Fibroblast of peridontal ligament (primary cell): ENCODE data around the gene AGPS.
A peak's percentile ranks its signal among the peaks of the same experiment; 100 is the strongest.
"Not testable (repeated sequence)": the region's sequence is repeated elsewhere in the genome, so short reads cannot be mapped to it uniquely, and the experiment has no call there.

Source experiments
- DNase-seq: peaks from one replicate; pipeline ENCODE4 v3.0.0-alpha.2; 2010; ENCODE audit errors: extremely low read depth

Gene AGPS

DNA sequence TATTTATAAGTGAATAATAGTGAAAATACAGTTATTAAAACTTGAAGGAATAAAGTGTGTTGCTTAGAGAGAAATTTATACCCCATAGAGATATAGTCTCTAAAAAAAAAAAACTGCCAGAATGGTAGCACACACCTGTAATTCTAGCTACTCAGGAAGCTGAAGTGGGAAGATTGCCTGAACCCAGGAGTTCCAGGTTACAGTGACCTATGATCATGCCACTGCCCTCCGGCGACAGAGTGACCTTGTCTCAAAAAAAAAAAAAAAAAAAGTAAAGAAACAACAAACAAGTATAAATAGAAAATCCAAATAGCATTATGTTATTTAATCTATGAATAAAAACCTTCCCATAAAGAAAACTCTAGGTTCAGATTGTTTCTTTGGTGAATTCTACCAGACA, 7.4 kb upstream of the AGPS start:
- no peak for DNase-seq

DNA sequence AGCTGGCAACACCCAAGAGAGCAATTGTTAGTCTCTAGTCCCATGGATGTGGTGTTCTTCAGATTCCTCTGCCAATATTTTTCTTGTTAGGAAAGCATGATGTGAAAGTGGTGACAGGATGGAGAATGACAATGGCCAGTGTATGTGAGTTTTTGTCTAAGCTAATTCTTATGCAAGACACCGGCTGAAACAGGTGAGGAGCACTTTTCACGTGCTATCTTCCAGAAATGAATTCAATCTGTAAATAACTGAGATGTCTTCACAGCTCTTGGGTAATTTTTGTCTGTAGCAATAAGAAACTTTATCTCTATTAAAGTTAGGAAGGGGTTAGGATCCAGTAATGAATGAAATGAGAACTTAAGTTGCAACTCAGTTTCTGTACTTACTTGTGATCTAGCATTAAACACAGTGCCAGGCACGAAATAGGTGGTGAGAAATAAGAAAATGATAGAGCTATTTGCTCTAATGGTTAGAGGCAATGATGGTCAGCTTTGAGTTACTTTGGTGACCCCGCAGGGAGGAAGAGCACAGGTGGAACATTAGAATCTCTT, 676 bp upstream of the AGPS start:
- DNase-seq, result peak; percentile 5

DNA sequence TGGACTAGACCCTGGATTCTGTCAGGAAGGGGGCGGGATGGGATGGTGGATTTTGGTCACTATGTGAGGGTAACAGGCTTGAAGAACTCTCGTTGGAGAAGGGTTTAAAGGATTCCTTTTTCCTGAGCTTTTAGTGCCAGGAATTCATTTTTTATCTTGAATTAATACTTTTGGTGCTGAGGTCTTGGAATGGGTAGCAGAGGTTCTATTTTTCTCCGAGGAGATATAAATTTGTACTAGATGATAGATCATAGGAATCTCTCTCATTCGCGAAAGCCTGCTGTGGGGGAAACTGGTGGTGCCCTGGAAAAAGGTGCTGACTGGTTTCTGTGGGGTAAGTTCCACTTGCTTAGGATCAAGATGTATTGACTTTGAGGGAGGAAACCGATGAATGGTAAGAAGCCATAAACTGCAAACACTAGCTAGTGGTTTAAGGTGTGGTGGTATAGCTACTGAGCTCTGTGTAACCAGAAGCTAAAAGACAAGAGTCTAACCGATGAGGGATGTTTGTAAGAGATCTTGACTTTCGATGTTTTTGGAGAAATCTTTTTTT, 706 bp downstream of the AGPS start:
- peak; percentile 18 for DNase-seq

DNA sequence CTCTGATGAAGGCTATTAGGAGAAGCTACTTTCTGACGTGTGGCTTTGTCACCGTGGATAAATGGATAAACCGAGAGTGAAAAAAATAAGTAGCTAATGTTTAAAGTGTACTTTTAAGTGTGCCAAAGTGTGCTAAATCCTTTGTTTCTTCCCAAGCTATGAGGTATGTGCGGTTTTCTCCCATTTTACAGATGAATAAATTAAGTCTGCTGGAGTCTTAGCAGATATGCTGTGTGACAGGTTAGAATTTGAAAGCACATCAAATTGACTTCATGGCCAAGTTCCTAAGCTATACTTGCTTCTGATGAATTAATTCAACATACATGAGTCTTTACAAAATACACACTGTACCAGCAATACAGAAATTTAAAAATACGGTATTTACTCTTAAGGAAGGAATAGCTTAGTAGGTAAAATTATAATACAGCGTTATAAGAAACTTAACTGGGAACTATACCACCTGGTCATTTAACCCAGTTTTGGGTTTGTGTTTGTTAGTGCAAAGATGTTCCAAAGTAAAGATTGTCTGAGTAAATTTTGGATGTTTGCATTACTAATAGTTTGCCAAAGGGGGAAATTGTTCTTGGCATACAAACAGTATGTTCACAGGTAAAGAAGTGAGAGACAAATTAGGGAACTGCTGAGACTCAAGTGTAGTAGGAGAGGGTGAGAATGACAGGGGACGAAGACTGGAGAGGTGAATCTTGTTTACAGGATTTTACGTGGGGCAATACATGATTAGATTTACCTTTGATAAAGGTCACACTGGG, 1.4 kb downstream of the AGPS start:
- DNase-seq, result no peak

DNA sequence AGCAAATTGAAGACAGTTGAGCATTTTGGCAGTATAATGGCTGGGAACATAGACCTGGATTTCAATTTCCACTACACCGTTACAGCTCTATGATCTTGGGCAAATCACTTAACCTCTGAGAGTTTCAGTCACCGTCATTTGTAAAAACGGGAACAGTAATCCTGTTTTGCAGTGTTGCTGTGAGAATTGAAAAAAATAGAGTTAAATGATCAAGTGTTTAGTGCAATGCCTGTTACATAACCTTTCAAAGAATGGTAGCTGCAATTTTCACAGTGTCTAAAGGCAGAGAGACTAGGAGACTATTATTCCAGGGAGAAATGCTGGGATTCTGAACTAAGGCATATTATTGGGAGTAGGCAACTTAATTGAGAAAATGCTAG, 2.0 kb downstream of the AGPS start:
- no peak for DNase-seq

DNA sequence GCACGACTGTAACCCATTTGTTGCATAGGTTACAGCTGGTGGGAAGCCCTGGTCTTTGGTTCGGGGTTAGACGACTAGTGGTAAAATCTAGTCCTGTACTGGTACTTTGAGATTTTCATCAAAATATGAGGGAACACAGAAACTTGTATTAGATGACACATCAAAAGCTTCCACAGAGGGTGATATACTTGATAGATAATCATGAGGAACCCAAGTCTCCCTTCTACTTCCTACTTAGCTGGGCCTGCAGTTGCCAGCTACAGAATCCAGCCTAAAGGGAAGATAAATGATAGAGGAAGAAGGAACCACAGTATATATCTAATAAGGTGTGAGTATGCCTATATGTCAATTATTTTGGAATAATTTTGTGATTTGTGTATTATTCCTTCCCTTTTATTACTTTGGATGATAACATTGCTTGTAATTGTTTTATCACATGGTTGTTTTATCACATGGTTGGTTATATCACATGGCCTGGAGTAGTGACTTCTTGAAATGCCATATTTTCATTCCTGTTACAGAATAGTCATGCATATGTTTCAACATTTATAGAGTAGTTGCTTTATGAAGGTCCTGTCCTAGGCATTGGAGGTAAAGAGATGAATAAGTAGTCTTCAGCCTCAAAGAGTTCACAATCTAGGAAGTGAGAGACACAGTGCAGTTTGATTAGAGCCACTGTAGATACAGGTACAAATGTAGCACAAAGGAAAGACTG, 2.9 kb downstream of the AGPS start:
- no peak for DNase-seq

DNA sequence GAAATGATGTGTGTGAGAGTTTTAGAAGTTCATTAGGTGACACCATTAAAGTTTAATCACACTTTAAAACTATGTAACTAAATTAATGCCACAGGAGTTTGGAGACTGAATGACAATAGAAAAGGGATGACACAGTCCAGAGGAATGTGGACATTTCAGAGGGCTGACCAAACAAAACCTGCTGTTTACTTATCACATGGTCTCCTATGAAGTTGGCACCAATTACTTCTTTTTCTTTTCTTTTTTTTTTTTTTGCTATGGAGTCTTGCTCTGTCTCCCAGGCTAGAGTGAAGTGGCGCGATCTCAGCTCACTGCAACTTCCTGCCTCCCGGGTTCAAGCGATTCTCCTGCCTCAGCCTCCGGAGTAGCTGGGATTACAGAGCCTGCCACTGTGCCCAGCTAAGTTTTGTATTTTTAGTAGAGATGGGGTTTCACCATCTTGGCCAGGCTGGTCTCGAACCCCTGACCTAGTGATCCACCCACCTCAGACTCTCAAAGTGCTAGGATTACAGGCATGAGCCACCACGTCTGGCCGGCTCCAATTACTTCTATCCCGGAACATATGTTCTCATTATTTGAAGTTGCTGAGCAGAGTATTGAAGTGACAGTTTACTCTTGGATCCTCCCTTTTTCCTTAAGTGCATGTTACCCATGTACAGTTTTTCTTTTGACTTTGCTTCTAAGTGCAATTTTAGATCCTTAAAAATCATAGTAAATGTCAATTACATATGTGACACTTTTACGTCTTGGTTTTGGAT, 4.3 kb downstream of the AGPS start:
- peak; percentile 46 for DNase-seq

DNA sequence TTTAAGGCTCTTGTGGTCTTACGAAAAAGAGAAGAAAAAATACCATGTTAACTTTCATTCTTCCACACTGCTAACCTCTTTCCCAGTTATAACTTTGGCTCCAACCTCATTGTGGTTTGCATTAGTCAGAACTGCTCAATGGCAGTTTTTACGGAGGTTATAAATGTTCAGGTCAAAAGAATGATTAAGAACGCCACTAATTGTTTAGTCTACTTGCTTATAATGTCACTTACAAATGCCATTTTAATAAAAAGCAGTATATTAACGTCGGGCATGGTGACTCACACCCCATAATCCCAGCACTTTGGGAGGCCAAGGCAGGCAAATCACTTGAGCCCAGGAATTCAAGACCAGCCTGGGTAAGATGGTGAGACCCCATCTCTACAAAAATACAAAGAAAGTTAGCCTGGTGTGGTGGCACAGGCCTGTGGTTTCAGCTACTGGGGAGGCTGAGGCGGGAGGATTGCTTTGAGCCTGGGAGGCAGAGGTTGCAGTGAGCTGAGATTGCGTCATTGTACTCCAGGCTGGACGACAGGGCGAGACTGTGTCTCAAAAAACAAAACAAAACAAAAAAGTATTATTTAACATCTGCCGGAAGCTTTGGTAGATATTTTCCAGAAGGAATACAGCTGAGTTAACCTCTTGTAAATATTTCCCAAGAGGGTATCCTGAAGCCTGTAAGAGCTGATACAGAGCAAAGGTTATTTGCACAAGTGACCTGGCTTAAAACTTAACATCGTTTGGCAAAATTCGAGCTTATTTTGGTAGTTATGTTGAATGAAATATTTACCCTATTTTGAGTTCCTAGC, 5.1 kb downstream of the AGPS start:
- peak; percentile 90 for DNase-seq

DNA sequence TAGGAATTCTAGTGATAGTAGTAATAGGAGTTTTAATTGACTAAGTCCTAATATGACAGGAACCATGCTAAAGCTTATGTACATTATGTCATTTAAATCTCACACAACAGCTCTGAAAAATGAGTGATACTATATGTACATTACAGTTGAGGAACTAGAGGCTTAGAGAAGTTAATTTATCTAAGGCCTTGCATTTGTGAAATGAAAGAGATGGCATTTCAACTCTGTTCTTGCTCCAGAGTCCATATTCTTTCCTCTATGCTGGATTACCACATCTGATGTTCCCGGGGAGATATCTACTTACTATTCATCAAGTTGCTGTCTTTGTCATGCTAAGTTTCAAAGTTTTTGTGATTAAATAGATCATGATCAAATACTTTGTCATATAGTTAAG, 5.7 kb downstream of the AGPS start:
- DNase-seq, result no peak

DNA sequence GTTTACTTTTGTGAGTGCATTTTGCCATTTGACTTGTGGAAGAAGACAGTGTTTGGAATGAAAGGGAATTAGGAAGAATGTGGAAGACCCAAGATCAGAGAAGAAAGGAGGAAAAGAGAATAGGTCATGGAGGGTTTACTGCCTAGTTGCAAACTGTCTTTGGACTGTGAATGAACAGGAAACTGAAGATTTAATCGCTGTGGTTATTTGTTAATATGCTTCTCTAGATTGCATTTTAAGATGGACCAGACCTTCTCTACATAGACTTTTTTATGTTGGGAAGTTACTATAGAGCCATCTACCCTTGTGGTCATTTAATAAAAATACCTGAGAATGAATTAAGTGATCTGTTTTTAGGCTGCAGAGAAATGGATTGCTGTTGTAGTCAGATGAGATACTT, 6.2 kb downstream of the AGPS start:
- DNase-seq, result no peak

DNA sequence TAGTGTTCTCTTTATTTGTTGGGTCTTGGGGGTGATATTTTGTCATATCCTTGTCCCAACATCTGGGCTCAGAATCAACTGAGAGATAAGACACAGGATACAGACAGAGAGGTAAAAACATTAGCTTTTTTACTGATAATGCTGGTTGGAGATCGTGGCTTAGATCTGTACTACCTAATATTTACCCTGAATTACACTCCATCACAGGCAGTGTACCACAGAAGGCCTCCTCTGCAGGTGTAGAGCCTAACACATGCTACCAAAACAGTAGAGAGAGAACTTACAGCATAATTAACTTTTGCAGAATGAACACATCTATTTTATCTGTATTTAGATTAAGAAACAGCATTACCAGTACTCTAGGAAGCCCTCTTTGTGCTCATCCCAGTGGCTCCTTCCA, 6.8 kb downstream of the AGPS start:
- no peak for DNase-seq

DNA sequence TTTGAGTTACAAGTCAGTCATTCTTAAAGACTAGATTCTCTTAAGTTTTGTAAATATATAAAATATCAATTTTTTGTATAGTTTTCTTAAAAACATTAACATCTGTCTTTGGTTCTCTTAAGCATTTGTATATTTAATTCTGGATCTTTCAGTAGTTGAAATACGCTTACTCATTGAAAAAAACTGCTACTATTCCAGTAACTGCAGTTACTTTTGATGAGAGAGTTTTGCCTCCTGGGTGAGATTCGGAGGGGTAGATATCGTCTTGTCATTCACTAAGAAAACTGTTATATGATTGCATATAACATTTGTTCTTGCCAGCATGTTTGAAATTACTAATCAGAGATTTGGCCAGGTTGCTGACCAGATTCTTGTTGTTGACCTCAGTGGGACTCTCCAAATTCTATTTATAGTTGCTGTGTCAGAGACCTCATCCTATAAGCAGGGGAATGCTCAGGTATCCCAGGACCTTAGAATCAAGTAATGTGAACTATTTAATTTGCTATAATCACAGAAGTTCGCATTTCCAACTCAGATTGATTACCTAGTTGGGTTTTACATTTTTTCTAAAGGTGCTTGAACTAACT, 7.9 kb downstream of the AGPS start:
- peak; percentile 81 for DNase-seq

DNA sequence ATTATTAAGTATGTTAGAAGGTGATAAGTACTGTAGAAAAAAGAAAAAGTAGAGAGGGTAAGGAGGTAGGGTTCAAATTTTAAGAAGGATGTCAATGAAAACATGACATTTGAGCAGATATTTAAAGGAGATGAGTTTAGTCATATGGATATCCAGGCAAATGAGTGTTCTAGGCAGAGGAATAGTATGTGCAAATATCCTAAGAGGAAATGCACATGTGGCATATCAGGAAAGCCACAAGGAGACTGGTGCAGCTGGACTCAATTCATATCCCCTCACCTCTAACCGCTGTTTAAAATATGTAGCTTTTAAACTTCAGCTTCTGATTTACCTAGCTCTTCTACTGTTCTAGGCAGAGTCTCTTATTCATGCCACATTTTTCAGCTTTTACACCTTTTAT, 9.5 kb downstream of the AGPS start:
- no peak for DNase-seq

DNA sequence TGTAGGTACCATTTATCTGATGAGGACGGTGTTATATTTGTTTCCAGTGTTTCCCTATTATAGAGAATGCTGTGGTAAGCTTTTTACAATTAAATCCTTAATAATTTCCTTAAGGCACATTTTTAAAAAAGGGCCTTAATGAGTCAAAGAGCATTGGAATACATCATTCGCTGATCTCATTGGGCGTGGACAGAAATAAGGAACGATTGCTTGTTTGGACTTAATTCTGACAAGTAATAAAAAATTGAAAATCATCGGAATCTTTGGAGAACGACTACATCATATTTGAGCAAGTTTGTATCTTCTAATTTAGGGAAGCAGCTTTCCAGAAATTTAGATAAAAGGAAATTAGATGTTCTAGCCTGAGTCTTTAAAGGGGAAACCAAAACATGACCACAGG, 11.3 kb downstream of the AGPS start:
- DNase-seq, result no peak

DNA sequence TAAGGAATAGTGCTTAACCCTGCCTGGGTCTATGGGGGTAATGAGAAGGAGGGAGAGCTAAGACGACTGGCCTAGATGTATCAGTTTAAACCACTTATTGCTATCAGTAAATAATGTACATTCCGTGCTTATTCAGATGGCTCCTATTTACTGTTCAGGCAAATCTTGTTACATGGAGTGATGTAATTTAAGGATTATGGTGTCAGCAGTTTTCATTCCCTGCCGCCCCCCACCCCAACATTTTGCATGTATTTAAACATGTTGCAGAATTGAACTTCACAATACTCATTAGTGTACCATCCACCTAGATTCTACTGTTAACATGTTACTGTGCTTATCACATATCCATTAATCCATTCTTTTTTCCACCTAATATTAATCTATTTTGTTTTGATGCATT, 11.7 kb downstream of the AGPS start:
- DNase-seq, result no peak

DNA sequence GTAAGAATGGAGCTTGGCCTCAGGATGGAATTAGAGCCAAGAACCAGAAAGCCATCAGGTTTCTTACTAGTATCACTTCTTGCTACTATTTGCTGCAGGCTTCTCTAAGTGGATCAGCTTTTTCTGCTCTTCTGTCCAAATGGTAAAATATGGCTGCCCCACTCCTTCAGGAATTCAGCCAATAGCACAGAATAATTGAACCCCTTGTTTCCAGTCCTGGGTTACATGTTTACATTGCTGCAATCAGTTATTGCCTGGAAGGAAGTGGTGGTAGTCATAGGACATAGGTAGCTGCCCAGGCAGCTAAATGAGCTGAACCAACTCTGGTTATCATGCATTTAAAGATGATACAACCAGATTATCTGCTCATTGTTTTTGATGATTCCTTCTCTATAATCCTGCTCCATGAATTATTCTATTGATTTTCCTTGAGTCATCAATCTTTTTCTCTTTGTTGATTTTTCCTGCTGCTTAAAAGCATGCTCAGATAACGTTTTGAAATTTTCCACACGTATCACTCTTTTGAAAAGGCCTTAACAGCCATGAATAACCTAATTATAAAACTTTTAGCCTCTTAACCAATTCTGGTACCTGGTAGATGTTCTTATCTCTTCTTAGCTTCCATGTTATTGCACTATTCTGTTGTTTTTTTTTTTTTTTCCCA, 12.6 kb downstream of the AGPS start:
- DNase-seq, result no peak

DNA sequence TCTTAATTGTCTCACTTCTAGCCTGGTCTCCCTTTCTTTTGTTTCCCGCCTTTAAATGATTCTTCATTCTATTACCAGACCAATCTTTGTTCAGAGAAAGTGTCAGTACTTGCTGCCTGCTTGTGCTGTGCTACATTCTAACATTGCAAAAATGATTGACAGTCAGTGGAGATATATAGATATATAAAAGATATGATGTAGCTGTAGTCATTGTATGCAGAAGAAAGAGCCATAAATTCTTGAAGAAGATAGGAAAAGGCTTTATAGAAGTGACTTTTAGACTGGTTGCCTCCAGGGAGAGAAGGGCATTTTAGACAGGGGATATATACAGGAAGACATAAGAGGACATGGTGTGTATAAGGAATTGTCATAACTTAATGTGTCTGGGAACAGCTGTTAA, 13.6 kb downstream of the AGPS start:
- DNase-seq, result no peak

DNA sequence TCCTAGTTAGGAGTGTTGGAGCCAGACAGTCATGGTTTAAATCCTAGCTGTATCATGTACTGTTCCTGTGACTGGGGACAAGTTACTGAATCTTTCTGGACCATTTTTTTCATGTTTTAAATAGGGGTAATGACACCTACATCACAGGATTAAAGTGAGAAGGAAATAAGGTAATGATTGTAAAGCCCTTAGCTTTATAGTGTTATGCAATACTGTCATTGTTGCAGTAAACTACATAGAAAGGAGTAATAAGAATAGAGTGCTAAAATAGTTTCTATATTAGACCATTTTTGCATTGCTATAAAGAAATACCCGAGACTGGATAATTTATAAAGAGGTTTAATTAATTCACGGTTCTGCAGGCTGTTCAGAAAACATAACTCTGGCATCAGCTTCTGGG, 14.5 kb downstream of the AGPS start:
- DNase-seq, result no peak

DNA sequence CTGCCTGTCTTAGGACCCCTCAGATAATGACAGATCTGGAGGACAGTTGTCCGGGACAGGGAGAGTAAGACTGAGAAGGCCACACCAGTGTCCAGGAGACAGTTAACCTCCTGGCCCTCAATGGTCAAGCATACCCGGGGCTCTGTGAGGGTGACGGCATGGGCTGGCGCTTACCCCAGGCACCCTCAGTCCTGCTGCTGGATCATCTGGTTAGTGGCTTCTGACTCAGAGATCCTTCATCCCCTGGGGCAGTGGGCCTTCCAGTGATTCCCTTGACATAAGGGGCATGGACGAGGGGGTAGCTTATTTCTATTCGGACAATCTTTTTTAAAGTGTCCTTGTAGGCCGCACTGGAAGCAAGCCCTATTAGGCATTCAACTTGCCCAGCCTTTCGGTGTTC, 18.1 kb downstream of the AGPS start:
- DNase-seq, result not testable (repeated sequence)

DNA sequence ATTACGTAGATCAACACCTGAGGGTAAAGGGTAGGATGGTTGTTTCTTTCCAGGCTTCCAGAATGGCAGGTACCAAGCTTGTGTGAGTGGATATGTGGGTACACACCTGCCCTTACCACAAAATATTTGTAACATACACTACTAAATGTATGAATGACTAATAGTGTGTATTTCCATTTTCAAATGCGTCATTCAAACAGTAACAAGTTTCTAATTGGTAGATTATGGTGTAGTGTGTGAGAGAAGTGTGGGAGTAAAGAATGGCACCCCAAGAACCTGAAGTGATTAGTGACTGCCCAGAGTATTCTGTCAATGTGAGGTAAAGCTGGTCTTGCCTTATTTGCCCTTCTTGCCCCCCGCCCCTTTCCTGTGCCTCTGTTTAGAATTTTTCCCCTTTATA, 21.1 kb downstream of the AGPS start:
- no peak for DNase-seq

DNA sequence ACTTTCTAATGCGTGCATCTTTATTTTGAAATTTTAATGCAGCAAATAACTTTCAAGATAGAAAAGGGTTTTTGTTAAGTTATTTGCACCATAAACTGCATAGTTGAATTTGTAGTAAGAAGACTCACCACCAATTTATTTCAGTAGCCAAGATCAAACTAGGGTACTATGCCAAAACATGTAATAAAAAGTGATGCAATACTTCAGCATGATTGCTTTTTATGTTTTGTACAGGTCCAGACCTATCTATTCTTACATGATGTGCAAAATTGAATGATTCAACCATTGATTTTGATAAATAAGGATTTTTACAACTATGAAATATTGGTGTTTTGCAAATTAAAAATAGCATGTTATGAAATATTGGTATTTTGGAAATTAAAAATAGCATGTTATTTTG, 26.7 kb downstream of the AGPS start:
- DNase-seq, result peak; percentile 74
